Right lobe of liver (tissue), 6 donors: ENCODE data around the gene CLOCK. TPM values are rescaled to one million over a fixed set of nuclear protein-coding genes. Genes with fewer than 3 reads are reported as not detected.

Experiments
- ATAC-seq, 4 donors: fragments of 200-7000 bp; cut with Tn5 transposase; one replicate each; pipeline ENCODE4 v1.9.1; 2020; ENCODE audit warnings: mild to moderate bottlenecking in 4 of 4, moderate library complexity in 4 of 4
- DNase-seq, 3 donors: peaks; one replicate each; pipeline ENCODE4 v3.0.0-alpha.2; 2020
- H3K27ac ChIP-seq, 3 donors: fragments of 200-600 bp; one replicate each; pipeline ENCODE4 v1.8.0; 2022
- H3K27me3 ChIP-seq, 2 donors: fragments of 200-600 bp; one replicate each; pipeline ENCODE4 v1.8.0; 2022
- H3K36me3 ChIP-seq, 4 donors: fragments of 200-600 bp; sonication (generic) in 1 of 4; one replicate each; pipeline versions ENCODE4 v1.5.1 to v1.8.0; 2017 to 2022; ENCODE audit warnings: control low read depth in 1 of 4
- H3K4me1 ChIP-seq, 4 donors: fragments of 200-600 bp; sonication (generic) in 1 of 4; one replicate each; pipeline versions ENCODE4 v1.5.1 to v1.8.0; 2017 to 2022; ENCODE audit warnings: control low read depth in 1 of 4
- H3K4me3 ChIP-seq, 3 donors: fragments of 200-600 bp; one replicate each; pipeline ENCODE4 v1.8.0; 2022
- H3K9me3 ChIP-seq, 4 donors: fragments of 200-600 bp; sonication (generic) in 1 of 4; one replicate each; pipeline versions ENCODE4 v1.5.1 to v1.8.0; 2017 to 2022; ENCODE audit warnings: control low read depth in 1 of 4
- CTCF ChIP-seq, 4 donors: fragments of 200-600 bp in 3 of 4; fragments of 450-650 bp in 1 of 4; IDR thresholded peaks; one replicate each; pipeline versions ENCODE4 v1.5.1 to v1.8.0; 2016 to 2022; ENCODE audit warnings: antibody characterized with exemption in 4 of 4, mild to moderate bottlenecking in 2 of 4
- POLR2A ChIP-seq: fragments of 450-650 bp; IDR thresholded peaks from one replicate; pipeline ENCODE4 v1.6.1; 2017; ENCODE audit warnings: antibody characterized with exemption, mild to moderate bottlenecking
- WGBS: methylation state at CpG from one replicate; pipeline ENCODE4 v1.1.6; 2018; ENCODE audit warnings: low coverage, low lambda C conversion rate; ENCODE audit not compliant: insufficient coverage; ENCODE audit errors: missing lambda C conversion rate; 5-methylcytosine and 5-hydroxymethylcytosine counted together
- intact Hi-C, 2 donors: fragments of 100-400 bp; cut with DNase I; formaldehyde crosslinking; loops; one replicate each; pipeline versions ENCODE4 v1.11.2 to v1.14.1; 2022
- total RNA-seq, 6 experiments: library from RNA; depleted of rRNA in 2 of 6; stranded (reverse); fragments of >200 nt in 2 of 6; fragmentation: NEBNext Ultra II Directional in 3 of 6; extraction: Animal tissue kit (Norgen Biotek cat#: 25700) in 3 of 6; gene quantifications; one replicate each; pipeline versions ENCODE4 v1.1.0 to v1.2.4, GENCODE V29; 2016 to 2023
- donor health status: DM: no; HTN: yes; CAD: no.
- donor health status: DM: no; HTN: no; CAD: no.
- donor health status: DM: no; HTN: no; CAD: no.
- donor health status: DM: no; HTN: yes; CAD: no.
- donor health status: DM: no; HTN: yes; CAD: no.

The CLOCK gene
- total RNA-seq, 6 experiments from 2014 or later, result 11.1 to 17.3 (median 12.9) TPM

GRCh38 chr4:55442541-55442940, 104.2 kb downstream of the CLOCK start:
- DNase-seq (no peak), ATAC-seq (no peak)
- Histone ChIP-seq H3K27ac (no peak overlapping the region), H3K4me3 (no peak overlapping the region), H3K36me3 (peaks cover 0 to 30% (median 10%) of the 10 kb centered on the region in 4 donors), H3K4me1 (peaks cover 0 to 5% (median 0%) of the 10 kb centered on the region in 4 donors), H3K27me3 (no peaks in the 10 kb centered on the region), H3K9me3 (no peaks in the 10 kb centered on the region)
- WGBS, result 71% methylated on average over 1 of the region's 1 CpG
- no peak for TF ChIP-seq CTCF (IDR thresholded peaks at IDR 0.05)
- TF ChIP-seq POLR2A, result no peak
- intact Hi-C loops, result no loop called here

- peaks cover 0 to 27% (median 9%) of the 10 kb centered on the region in 4 donors for H3K36me3 ChIP-seq
- no peaks in the 10 kb centered on the region for H3K9me3 ChIP-seq
- no peak for ATAC-seq
- TF ChIP-seq CTCF (IDR thresholded peaks at IDR 0.05) (no peak), POLR2A (no peak)
- H3K27ac ChIP-seq, result no peak overlapping the region
- no peaks in the 10 kb centered on the region for H3K27me3 ChIP-seq
- no peak for DNase-seq
- peaks cover 0 to 5% (median 0%) of the 10 kb centered on the region in 4 donors for H3K4me1 ChIP-seq
- no peak overlapping the region for H3K4me3 ChIP-seq
- intact Hi-C loops, result no loop called here
- 92% methylated on average over 2 of the region's 2 CpGs for WGBS
These were observed 105.9 kb downstream of the CLOCK start for GRCh38 chr4:55440786-55441185.

- Histone ChIP-seq H3K9me3 (no peaks in the 10 kb centered on the region), H3K36me3 (peaks cover 0 to 31% (median 15%) of the 10 kb centered on the region in 4 donors), H3K4me3 (no peak overlapping the region), H3K27ac (no peak overlapping the region), H3K27me3 (no peaks in the 10 kb centered on the region), H3K4me1 (peaks cover 0 to 5% (median 0%) of the 10 kb centered on the region in 4 donors)
- DNase-seq (no peak), ATAC-seq (no peak)
- intact Hi-C loops, result no loop called here
- TF ChIP-seq CTCF (IDR thresholded peaks at IDR 0.05) (no peak), POLR2A (no peak)
These were observed 107.7 kb downstream of the CLOCK start for GRCh38 chr4:55439023-55439422.

GRCh38 chr4:55438314-55438713, 108.4 kb downstream of the CLOCK start:
- Histone ChIP-seq H3K4me1 (peaks cover 0 to 5% (median 0%) of the 10 kb centered on the region in 4 donors), H3K27me3 (no peaks in the 10 kb centered on the region), H3K4me3 (no peak overlapping the region), H3K27ac (no peak overlapping the region), H3K36me3 (peaks cover 0 to 27% (median 14%) of the 10 kb centered on the region in 4 donors), H3K9me3 (no peaks in the 10 kb centered on the region)
- intact Hi-C loops, result no loop called here
- whole genome bisulfite sequencing, result 82% methylated on average over 2 of the region's 2 CpGs
- ATAC-seq (no peak), DNase-seq (no peak)
- no peak for TF ChIP-seq POLR2A
- TF ChIP-seq CTCF (IDR thresholded peaks at IDR 0.05), result no peak

- Histone ChIP-seq H3K9me3 (no peaks in the 10 kb centered on the region), H3K27ac (no peak overlapping the region), H3K4me1 (peaks cover 0 to 5% (median 0%) of the 10 kb centered on the region in 4 donors), H3K36me3 (peaks cover 0 to 25% (median 14%) of the 10 kb centered on the region in 4 donors), H3K4me3 (no peak overlapping the region), H3K27me3 (no peaks in the 10 kb centered on the region)
- WGBS, result 76% methylated on average over 3 of the region's 3 CpGs
- DNase-seq, result no peak
- intact Hi-C loops, result no loop called here
- TF ChIP-seq CTCF (IDR thresholded peaks at IDR 0.05) (no peak), POLR2A (no peak)
- no peak for ATAC-seq
These were observed 108.9 kb downstream of the CLOCK start for GRCh38 chr4:55437823-55438222.
